Measurements from ENCODE around the gene VRK1.
A peak's percentile ranks its signal among the peaks of the same experiment; 100 is the strongest.
"Not testable (repeated sequence)": the region's sequence is repeated elsewhere in the genome, so short reads cannot be mapped to it uniquely, and the experiment has no call there.

Gene VRK1

DNA sequence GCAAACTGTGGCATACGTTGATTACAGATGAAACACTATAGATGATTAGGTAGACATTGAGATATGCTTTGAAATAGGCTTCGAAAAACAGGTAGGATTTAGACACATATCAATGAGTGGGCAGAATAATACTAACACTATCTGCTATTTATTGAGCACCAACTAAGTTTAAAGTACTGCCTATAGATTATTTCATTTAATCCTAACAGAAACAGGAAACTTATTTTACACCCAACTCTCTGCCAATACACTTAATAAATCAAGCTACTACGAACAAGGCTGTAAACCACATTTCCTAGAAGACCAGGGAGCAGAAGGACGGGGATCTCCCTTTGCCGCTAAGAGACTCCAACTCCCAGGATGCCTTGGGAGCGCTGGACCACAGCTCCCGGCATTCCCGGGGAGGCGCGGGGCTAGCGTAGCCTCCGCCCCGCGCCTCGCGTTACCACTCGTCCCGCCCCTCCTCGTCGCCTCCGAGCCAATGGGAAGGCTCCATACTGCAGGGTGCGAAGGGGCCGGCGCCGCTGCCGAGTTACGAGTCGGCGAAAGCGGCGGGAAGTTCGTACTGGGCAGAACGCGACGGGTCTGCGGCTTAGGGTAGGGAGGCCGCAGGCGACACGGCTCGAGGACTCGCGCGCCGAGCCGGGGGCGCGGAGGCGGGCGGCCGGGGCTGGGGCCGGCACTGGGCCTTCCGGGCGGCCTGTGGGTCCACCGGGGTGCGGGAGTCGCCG, at the start of gene VRK1:
VRK1 (plus strand) TSS at position 532 of the 731 bp plus-strand sequence. CDS start 36,090 bp downstream, outside the sequence.
- peak; percentile 84 to 90 for DNase-seq (ENCODE audit: low read depth in 2 of 2, low spot score in 1 of 2)

- DNase-seq (ENCODE audit: low read depth in 2 of 2, low spot score in 1 of 2) = no peak
These were observed 49.6 kb upstream of the VRK1 start for GRCh38 chr14:96747608-96748007.

- DNase-seq (ENCODE audit: low read depth in 2 of 2, low spot score in 1 of 2) = no peak
These were observed 48.8 kb upstream of the VRK1 start for GRCh38 chr14:96748362-96748761.

DNA sequence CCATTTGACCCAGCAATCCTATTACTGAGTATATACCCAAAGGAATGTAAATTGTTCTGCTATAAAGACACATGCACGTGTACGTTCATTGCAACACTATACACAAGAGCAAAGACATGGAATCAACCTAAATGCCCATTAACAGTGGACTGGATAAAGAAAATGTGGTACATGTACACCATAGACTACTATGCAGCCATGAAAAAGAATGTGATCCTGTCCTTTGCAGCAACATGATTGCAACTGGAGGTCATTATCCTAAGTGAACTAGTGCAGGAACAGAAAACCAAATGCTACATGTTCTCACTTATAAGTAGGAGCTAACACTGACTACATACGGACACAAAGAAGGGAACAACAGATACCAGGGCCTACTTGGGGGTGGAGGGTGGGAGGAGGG, 45.7 kb upstream of the VRK1 start:
- no peak for DNase-seq (ENCODE audit: low read depth in 2 of 2, low spot score in 1 of 2)

- DNase-seq (ENCODE audit: low read depth in 2 of 2, low spot score in 1 of 2) = no peak
These were observed 45.1 kb upstream of the VRK1 start for GRCh38 chr14:96752125-96752524.

DNA sequence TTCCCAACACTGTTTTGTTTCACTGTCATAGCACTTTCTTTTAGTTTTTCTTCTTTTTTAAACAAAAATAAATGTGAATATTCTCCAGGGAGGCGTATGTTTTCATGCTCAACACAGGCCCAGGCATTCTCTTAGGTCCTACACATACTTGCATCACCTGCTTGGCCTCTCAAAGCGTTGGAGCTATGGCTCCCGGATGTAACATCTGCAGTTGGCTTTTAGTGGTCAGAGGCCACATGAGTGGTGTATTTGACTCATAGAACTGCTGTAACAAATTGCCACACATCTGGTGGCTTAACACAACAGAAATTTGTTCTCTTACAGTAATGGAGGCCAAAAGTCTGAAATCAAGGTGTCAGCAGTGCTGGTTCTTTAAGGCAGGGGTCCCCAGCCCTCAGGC, 44.6 kb upstream of the VRK1 start:
- DNase-seq (ENCODE audit: low read depth in 2 of 2, low spot score in 1 of 2) = no peak

- no peak for DNase-seq (ENCODE audit: low read depth in 2 of 2, low spot score in 1 of 2)
These were observed 42.9 kb upstream of the VRK1 start for GRCh38 chr14:96754162-96754844.

GRCh38 chr14:96754845-96755184, 42.4 kb upstream of the VRK1 start:
- DNase-seq (ENCODE audit: low read depth in 2 of 2, low spot score in 1 of 2) = no peak

DNA sequence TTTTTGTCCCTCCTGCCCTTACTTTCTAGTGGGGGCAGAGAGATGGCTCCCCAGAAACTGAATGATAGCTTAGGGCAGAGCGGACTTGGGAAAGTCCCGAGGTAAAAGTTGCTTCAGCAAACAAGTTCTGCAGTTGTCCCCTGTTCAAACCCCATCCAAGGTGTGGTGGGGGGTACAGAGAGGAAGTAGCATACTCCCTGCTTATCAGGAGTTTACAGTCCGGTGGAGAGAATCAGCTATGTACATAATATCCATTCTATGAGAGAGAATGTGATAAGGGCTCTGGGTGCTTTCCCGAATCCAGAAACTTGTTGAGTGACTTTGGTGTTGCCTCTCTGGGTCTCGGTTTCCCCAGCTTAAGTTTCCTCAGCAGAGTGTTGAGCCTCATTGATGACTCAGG, 40.4 kb upstream of the VRK1 start:
- DNase-seq (ENCODE audit: low read depth in 2 of 2, low spot score in 1 of 2) = no peak

GRCh38 chr14:96757456-96757855, 39.7 kb upstream of the VRK1 start:
- no peak for DNase-seq (ENCODE audit: low read depth in 2 of 2, low spot score in 1 of 2)

DNA sequence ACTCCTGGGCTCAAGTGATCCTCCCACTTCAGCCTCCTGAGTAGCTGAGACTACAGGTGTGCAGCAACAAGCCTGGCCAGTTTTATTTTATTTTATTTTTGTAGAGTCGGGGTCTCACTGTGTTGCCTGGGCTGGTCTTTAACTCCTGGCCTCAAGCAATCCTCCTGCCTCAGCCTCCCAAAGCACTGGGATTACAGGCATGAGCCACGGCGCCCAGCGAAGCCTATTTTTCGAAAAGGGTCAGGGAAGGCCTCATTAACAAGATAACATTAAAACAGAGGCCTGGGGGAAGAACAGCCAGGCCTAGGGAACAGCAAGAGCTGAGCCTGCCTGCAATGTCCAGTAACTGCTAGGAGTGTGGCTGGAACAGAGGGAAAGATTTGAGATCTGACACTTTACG, 36.1 kb upstream of the VRK1 start:
- no peak for DNase-seq (ENCODE audit: low read depth in 2 of 2, low spot score in 1 of 2)

DNA sequence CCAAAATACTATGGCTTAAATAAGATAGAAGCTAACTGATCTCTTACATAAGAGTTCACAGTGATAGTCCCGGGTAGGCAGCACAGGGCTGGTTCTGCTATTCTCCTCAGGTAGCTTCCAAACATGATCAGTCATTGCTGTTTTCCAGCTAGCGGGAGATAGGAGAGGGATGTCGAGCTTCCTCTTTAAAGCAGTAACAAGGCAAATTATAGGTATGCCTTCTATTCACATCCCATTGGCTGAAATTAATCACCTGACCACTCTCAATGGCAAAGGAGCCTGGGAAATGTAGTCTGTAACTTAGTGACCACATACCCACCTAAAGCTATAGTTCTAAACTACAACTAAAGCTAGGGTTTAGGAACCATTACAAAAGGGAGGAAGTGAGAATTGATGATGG, 34.5 kb upstream of the VRK1 start:
- DNase-seq (ENCODE audit: low read depth in 2 of 2, low spot score in 1 of 2) = no peak

- DNase-seq (ENCODE audit: low read depth in 2 of 2, low spot score in 1 of 2) = no peak
These were observed 33.2 kb upstream of the VRK1 start for GRCh38 chr14:96764012-96764411.

GRCh38 chr14:96765205-96765604, 32.0 kb upstream of the VRK1 start:
- DNase-seq (ENCODE audit: low read depth in 2 of 2, low spot score in 1 of 2) = not testable (repeated sequence)

DNA sequence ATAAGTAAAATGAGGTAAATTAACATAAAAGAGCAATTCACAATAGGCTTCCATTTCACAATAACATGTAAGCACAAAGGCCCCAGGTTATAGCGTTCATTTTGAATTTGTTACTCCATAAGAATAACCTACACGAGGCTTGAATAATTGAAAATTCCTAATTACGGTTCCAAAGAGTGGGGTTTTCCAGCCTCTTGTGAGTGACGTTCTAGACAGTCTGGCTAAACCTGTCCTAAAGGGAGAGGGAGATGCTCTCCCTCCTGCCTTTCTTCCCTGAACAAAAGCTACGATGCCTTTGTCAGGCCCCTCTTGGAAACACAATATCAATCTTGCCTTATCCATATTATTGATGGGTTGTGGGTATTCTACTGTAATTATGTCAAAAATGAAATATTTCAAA, 24.3 kb upstream of the VRK1 start:
- DNase-seq (ENCODE audit: low read depth in 2 of 2, low spot score in 1 of 2) = no peak

- DNase-seq (ENCODE audit: low read depth in 2 of 2, low spot score in 1 of 2) = no peak
These were observed 20.4 kb upstream of the VRK1 start for GRCh38 chr14:96776791-96777190.

DNA sequence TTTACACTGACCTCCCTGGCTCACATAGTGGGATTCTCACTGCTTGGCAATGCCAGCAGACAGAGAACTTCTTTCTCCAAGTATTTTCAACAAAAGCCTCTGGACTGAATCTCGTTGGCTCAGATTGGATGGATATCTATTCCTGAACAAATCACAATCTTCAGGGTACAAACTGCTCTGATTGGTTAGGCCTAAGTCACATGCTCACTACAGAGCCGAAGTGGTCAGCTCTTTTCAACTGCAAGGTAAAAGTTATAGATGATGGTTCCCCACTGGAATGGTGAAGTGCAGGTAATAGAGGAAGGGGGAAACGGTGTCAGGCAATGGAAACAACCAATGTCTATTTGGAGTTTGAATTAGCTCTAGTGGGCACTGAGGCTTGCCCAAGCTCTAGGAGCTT, 16.7 kb upstream of the VRK1 start:
- DNase-seq (ENCODE audit: low read depth in 2 of 2, low spot score in 1 of 2) = no peak

DNA sequence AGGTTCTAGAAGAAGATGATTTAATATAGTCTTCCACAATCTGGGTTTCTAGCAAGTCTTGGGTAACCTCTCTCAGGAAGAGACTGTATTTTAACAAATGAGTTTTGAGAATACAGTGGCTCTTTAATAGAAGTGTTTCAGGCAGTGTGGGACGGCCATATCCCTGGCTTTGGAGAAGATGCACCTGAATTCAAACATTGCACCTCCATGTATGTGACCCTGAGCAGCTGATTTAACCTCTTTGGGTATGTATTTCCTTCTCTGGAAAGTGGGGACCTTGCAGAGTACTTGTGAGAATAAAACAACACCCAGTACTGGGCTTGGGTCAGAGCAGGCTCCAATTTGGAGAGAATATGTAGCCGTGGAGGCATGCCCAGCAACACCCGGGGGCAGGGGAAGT, 15.8 kb upstream of the VRK1 start:
- no peak for DNase-seq (ENCODE audit: low read depth in 2 of 2, low spot score in 1 of 2)

- DNase-seq (ENCODE audit: low read depth in 2 of 2, low spot score in 1 of 2) = no peak
These were observed 14.7 kb upstream of the VRK1 start for GRCh38 chr14:96782436-96782835.

GRCh38 chr14:96783043-96783914, 13.9 kb upstream of the VRK1 start:
- DNase-seq (ENCODE audit: low read depth in 2 of 2, low spot score in 1 of 2) = no peak

GRCh38 chr14:96783915-96784224, 13.3 kb upstream of the VRK1 start:
- DNase-seq (ENCODE audit: low read depth in 2 of 2, low spot score in 1 of 2) = no peak

GRCh38 chr14:96790186-96790585, 7.0 kb upstream of the VRK1 start:
- no peak for DNase-seq (ENCODE audit: low read depth in 2 of 2, low spot score in 1 of 2)

Data from stimulated activated CD8-positive, alpha-beta memory T cell treated with anti-CD3 and anti-CD28 coated beads, Interleukin-4, amount 100 ng/mL, for 4 hours (primary cell).